Activated T-helper 9 cell treated with anti-CD3 and anti-CD28 coated beads, Interleukin-2, amount 50 U/mL, for 16 hours (primary cell): ENCODE measurements around the gene PHF2.

Experiments
- DNase-seq: peaks from one replicate; pipeline ENCODE4 v3.0.0-alpha.2; 2020; ENCODE audit warnings: low read depth

Gene PHF2

DNA sequence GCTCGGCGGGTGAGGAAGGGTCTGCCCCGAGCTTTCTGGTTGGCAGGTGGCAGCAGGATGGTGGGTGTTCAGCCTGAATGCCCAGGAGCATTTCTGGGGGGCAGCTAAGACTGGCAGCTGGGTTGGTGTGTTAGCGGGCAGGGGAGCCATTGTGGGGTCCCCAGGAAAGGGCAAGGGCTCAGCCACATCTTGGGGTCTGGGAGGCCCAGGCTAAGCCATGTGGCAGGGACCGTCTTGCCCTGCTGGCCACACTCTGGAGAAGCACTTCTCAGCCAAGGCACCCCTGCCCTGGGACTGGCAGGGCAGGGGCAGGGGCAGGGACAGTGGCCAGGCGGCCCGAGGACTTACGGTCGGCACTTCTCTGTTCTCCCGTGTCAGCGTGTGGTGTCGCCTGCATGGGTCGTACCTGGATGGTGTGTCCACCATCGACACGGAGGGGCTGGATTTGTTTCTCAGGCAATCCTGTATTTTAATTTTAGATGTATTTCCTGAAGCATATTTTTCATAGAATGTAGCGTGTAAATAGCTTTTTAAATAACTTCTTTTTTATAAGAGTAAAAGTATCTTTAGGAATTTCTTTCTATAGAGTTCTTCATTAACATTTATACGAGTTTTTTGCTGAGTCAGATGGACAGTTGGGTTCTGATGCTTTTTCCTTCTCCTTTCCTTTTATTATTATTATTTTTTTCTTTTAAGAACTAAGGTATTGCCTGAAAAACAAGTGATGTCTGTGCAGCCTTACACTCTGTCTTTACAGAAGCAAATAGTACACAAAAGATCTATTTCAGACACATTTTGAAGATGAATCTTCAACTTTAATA lies 102.0 kb downstream of the PHF2 start:
- no peak for DNase-seq

DNA sequence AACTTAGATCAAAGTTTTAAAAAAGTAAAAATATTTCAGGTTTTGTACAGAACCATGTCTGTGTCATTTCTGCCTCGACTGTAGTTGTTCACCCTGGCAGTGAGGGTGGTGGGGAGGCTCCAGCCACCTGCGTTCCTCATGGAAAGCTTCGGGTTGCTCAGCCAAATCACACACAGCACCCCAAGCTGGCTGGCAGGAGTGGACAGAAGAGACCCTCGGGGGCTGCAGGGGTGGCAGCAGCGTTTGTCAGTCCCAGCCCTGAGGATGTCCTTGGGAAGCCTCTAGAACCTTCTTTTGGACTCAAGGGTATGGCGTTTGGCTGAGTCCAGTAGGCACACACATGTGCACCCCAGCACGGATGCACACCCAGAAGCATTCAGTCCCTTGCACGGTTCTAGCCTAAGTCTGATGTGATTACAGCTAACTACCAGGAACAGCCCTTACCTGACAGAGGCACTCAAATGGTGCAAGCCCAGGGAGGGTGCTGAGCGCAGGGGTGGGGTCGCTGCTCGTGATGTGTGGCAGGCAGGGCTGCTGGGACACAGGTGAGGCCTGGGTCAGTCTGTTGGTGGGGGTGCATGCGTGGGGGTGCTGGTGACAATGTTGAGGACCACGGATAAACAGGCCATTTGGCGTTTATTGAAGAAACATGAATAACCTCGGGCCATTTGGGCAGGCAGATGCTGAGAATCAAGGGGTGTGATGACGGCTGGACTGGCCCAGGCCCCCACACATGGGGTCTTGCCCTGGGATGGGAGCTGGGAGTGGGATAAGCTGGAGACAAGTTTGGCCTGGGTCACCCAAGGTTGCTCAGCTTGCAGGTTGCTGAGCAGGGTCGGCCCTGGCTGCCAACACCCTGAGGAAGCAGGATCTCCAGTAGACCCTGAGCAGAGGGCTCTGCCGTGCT lies 103.4 kb downstream of the PHF2 start:
- no peak for DNase-seq

DNA sequence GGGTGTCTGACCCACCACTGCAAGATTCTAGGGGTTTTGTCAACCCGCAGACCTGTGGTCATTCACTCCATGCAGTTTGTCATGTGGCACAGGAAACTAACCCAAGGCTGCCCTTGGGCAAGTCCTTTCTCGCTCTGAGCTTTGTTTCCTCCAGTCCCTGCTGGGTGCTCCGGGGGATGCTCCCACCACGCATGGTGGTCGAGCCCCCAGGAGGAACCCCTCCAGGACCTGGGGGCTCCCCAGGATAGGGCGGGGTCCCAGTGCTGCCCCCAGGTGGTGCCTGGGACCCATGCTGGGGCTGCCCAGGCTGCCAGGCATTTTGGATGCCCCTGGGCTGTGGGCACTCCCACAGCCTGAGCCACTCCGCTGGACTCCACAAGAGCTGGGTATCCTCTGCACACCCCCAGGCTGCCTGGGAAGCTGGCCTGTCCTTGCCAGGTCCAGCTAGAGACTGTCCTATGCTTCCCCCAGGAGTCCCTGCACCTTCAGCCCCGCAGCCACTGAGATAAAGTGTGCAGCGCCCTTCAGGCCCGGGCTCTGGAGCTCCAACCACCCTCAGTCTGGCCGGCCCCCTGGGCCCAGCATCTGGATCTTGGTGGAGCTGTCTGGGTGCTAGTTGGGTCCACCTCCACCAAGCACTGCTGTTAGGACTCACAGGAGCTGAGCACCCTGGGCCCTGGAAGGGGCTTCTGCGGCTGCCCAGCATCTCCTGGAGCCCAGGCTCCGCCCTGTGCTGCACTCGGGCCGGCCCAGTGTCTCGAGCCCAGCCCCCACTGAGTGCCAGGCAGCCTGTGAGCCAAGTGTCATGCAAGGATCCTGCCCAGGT lies 104.3 kb downstream of the PHF2 start:
- no peak for DNase-seq

DNA sequence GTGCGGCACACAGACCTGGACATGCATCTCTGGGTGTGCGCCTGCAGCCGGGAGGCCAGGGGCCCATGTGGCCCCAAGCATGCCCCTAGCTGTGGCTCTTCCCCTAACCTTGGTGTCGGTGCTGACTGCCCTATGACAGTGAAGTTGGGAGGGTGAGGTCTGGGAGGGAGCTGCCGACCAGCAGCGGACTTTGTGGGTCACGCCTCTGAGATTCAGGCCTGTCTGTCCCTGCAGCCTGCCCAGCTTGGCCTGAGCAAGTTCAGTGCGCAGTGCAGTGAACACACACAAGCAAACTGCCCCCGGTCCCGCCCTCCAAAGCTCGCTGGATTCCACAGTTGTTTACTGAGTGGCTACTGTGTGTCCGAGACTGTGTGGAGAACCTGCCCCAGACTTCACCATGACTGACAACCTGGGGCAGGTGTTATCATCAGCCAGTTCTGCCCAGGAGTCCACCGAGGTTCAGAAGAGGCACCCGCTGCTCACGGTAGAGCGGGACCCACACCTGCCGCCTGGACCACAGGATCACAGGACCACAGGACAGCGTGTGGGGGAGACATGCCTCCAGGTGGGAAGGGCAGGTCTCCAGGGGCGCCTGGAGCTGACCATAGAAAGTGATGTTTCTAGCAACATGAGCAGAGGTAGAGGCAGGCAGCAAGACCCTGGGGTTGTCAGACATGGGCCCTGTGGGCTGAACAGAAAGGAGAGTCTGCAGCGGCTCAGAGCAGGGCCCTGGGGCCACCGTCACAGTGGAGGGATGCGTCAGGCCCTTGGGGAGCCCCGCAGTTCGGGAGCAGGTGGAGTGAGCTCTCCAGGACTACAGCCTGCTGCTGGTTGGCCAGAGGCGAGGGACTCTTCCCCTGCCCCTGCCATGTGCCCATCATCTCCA lies 105.1 kb downstream of the PHF2 start:
- DNase-seq, result no peak

DNA sequence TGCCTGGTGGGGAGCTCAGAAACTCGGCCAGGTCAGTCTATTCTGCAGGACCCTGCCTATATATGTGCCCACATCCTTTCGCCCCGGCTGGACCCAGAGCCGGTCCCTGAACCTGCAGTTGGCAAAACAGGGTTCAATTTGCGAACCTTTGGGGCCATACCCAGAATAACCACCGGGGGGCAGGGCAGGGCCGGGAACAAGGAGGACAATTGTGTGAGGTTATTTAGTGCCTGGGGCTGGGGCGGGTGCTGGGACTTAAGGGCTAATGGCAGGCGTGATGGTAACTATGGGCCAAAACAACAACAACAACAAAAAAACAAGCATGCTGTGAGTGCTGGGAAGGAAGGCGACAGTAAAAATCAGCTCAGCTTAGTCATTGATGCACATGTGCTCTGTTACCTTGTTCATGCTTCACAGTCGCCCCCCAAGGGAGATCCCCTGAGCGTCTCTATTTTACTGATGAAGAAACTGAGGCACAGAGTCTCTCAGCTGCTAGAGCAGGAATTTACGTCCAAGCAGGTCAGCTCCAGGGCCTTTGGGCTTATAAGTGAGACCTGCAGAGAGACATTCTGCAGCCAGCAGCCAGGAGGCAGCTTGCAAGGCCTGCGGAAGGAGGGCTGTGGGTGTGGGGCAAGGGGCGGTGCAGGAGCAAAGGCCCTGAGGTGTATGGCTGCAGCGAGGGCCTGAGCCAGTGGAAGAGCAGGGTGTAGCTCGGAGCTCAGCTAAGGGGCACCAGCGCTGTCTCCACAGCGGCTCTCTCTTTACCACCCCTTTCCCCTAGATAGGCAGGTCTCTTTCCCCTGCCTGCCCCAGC lies 106.0 kb downstream of the PHF2 start:
- DNase-seq, result peak; percentile 15

DNA sequence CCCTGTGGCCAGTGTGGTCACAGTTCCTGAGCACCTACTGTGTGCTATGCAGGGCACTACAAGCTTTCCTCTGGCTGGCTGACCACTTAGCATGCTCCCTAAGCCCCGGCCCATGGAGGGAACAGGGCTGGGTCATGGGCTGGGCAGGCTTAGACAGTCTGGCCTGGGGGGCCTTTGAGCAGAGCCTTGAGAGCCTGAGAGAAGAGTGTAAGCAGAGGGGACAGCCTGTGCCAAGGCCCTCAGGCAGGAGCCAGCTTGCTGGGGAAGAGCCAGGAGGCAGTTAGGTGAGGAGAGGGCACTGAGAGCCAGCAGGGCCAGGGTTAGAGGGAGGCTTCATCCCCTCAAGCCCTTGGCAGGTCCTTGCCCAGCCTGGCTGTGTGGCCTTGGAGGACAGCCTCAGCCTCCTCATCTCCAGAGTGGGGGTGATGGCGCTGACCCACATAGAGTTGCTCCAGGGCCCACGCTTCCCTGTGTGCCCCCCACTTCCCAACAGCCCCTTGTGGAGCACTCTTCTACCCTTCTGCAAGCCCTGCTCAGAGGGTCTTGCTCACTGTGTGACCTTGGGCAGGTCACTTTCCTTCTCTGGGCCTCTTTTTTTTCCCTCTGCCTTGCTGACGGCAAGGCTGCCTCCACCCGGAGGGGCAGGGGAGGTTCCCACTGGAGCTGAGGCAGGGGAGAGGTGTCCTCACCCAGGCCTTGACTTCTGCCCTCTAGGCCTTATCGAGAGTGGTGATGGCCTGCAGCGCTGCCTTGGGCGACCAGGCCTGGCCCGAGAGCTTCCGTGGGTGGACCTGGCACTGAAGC lies 107.1 kb downstream of the PHF2 start:
- DNase-seq, result no peak

DNA sequence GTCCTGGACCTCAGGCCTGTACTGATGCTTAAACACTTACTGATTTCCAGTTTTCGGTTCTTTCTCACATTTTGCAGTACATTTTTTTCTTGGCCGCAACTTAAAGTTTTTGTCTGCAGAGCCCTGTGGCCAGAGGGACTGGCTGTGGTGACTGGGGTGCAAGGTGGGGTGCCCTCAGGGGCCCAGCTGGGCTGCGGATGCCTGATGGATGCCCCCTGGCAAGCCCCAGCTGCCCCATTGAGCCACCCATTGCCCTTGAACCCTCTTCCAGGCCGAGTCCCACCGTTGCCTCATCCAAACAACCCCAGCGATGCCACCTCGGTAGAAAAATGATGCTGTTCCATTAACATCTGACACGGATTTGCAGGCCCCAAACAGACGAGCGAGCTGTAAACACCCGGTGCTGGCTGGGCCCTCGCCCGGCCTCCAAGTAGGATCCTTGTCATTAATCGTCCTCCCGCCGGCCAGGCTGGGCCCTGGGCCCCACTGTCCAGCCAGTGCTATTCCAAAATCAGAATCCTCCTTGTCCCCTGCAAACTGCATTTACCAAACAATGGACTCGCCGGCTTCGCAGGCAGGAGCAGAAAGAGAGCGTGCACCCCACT lies 107.9 kb downstream of the PHF2 start:
- no peak for DNase-seq

DNA sequence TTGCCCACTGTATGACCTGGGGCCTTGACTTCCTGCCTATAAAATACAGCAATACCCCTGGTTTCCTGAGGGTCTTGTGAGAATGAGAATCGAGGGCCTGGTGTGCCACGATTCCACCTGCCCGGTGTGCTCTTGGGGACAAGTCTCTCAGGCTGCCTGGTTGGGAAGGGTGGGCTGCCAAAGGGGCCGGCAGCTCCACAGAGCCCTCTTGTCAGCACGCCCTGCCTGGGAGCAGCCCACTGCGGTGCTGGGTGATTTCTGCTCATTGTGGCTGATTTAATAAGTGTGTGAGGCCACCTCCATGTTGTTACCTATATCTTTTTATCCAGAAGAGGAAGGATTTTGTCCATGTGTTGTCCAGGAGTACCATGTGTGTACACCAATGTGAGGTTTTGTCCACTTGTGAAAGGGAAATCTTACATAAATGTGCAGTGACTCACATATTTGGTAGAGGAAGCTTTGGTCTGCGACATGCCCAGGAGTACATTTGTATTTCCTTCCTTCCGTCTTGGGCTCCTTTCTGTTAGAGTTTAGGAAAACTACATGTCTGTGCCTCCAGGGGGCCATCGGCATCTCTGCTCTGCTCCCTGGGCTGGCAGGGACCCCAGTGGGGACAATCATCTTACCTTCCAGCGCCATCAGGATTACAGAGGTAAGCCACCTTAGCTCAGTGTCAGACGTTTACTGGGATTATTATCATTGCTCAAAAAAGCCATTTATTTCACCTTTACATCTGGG lies 108.6 kb downstream of the PHF2 start:
- DNase-seq, result no peak

DNA sequence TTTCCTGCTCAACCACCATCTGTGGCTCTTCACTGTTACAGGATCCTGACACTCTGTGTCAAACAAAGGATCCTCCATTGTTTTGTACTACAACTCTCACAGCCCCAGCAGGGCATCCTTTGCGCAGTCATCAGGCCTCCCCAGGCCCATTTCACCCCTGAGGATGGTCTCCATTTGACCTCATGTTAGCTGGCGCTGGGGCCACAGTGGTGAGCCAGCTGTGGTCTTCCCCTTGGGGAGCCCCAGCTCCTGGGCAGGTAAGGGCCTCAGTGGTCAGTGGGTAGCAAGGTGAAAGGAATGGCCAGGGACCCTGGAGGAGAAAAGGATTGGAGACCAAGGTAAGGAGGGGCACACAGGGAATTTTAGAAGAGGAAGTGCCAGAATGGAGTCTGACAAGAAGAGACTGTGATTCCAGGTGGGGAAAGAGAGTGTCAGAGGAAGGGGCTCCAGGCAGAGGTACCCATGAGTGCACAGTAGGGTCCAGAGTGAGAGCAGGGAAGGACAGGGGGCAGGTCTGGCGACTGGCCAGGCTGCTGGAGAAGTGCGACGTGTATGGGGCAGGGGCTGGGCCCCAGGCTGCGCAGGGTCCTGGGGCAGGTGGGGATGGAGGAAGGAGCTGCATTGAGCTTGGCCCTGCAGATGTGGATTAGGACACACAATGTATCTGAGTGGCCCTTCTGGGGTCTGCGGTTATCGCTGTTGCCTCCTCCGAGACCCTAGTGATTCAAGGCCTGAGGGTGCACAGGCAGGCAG lies 109.9 kb downstream of the PHF2 start:
- no peak for DNase-seq

DNA sequence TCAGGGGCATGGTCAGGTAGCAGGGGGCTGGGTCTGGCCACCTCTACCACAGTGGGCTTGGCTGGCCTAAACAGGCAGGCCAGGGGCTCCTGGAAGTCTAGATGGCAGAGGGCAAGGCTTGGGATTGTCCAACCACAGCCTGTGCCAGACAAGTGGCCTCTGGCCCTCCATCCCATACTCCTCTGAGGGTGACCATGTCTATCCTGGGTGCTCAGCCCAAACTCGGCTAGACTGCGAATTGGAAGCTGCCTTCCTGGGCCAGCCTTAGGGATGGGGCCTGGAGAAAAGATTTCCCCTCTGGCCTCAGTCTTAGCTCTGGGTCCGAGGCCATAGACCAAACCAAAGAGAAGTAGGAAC lies 110.5 kb downstream of the PHF2 start:
- DNase-seq, result no peak

DNA sequence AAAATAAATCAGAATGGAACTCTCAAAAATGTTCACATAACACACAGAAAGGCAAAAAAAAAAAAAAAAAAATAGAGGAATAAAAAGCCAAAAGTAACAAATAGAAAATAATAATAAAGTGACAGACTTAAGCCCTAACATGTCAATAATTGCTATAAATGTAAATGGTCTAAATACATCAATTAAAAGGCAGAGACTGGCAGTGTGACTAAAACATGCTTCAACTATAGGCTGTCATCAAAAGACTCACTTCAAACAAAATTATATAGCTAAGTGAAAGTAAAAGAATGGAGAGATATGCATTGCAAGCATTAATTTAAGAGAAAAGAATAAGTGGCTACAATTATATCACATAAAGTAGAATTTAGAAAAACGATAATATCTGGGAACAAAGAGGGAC lies 114.2 kb downstream of the PHF2 start:
- DNase-seq, result no peak

DNA sequence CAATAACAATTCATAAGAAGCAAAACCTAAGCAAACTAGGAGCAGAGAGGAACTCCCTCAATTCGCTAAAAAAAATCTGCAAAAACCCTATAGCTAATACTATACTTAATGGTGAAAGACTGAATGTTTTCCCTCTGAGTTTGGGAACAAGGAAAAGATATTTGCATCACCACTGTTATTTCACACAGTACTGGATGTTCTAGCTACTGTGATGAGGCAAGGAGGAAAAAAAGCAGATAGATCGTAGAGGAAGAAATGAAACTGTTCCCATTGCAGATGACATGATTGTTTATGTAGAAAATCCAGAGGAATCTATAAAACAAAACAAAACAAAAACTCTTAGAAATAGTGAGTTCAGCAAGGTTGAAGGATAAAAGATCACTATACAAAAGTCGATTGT lies 116.7 kb downstream of the PHF2 start:
- no peak for DNase-seq

DNA sequence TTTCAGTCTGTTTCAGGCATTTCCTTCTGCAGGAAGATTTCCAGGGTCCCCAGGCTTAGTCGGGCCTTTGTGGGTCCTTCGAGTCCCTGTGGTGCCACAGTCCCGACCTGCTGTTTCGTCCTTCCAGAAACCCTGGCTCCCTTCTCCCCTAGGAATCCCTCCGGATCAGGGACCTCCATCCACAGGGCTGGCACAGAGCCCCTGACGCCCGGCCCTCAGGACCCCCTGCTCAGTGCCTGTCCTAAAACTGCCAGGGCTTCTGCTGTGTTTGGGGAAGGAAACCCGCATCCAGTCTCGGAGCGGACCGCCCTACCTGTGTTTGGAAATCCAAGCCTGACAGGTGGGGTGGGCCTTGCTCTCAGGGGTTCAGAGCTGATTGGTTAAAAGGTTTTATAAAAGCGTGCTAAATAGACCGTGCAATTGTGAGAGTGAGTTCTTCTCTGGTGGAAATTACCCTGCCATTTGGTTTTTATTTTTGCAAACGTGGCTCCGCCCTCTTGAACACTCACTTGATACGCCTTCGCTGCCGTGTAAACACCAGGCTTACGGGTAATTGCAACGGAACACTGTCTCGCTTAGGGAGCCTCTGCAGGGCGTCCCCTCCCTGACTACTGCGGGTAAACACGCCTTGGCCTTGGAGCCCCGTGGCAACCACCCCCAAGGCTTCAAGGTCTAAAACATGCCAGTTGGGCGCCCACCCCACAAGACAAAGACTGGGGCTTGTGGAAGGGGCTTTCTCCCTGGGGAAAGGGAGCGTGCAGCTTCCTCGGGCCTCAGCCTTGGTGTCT lies 121.2 kb downstream of the PHF2 start:
- no peak for DNase-seq

DNA sequence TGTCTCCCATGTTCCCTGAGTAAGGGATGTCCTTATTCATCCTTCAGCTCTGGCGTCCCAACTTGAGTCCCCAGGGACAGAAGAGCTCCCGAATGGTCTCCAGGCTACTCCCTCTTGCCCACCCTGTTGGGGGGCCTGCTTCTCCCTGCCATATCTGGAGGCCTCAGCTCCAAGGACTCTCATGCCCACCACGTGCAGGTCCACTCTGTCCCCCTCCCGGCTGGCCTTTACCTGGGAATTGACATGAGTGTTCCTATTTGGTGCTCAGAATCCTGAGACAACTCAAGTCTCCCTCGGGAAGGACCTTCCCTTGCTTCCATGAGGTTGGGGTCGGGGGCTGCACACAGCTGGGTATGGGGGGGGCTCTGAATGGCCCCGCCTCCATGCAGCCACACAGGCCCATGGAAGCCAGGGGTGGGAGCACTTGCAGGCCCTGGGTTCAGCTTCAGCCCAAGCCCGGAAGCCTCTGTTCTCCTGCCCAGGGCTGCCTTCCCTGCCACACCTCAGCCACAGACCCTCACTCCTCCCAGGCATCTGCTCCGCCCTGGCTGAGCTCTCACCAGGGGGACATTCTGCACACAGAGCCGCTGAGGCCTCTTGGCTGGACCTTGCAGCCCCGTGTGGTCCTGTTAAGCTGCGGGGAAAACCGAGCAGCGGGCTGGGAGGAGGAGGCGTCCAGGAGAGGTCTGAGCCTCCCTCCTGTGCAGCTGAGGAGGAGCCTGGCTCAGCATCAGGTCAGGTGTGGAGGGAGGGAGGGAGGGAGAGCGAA lies 121.9 kb downstream of the PHF2 start:
- no peak for DNase-seq

DNA sequence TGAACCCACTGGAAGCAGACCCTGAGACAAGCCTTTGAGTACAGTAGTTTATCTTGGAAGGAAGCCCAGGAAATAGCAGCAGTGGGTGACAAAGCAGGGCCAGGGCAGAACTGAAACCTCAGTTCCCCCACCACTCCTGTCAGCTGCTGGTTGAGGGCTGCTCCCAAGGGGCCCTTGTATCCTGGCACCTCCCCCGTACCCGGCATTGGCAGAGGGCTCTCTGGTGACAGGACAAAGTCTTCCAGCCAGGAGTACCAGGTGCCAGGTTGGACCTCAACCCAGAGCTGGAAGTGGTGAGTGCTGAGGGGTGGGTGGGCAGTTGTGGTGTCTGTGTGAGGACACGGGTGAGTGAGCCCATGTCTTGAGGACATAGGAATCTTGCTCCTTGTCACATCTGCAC lies 123.3 kb downstream of the PHF2 start:
- DNase-seq, result no peak
